Sigmoid colon (tissue), 7 donors: ENCODE results near the gene GLYR1. TPM values are rescaled to one million over a fixed set of nuclear protein-coding genes. Genes with fewer than 3 reads are reported as not detected.
A peak's percentile ranks its signal among the peaks of the same experiment; 100 is the strongest.

Source experiments
- DNase-seq: peaks from one replicate; pipeline ENCODE4 v3.0.0-alpha.2; 2019
- H3K27ac ChIP-seq, 4 donors: fragments of 200-600 bp; sonication (generic); one replicate each; pipeline ENCODE4 v1.5.1; 2016 to 2019; ENCODE audit warnings: mild to moderate bottlenecking in 1 of 4
- H3K27me3 ChIP-seq, 3 donors: fragments of 200-600 bp; sonication (generic); one replicate each; pipeline ENCODE4 v1.5.1; 2019; ENCODE audit warnings: mild to moderate bottlenecking in 1 of 3
- H3K36me3 ChIP-seq, 4 donors: fragments of 200-600 bp; sonication (generic); one replicate each; pipeline ENCODE4 v1.5.1; 2016 to 2019
- H3K4me1 ChIP-seq, 4 donors: fragments of 200-600 bp; sonication (generic); one replicate each; pipeline ENCODE4 v1.5.1; 2017 to 2019
- H3K4me3 ChIP-seq, 4 donors: fragments of 200-600 bp; sonication (generic); one replicate each; pipeline ENCODE4 v1.5.1; 2017 to 2019; ENCODE audit warnings: mild to moderate bottlenecking in 2 of 4, moderate library complexity in 1 of 4
- H3K9me3 ChIP-seq, 4 donors: fragments of 200-600 bp in 3 of 4; sonication (generic) in 3 of 4; one replicate each; pipeline versions ENCODE4 v1.5.1 to v1.6.1; 2013 to 2019
- EP300 ChIP-seq, 4 donors: sonication (generic); formaldehyde crosslinking; IDR thresholded peaks; one replicate each; pipeline ENCODE4 v1.6.1; 2017; ENCODE audit warnings: antibody characterized with exemption in 4 of 4
- POLR2A ChIP-seq, 2 donors: fragments of 450-650 bp; IDR thresholded peaks; one replicate each; pipeline ENCODE4 v1.6.1; 2016; ENCODE audit warnings: antibody characterized with exemption in 2 of 2, mild to moderate bottlenecking in 2 of 2, moderate library complexity in 2 of 2
- POLR2AphosphoS5 ChIP-seq, 4 donors: sonication (generic); formaldehyde crosslinking; IDR thresholded peaks; one replicate each; pipeline ENCODE4 v1.6.1; 2017; ENCODE audit warnings: antibody characterized with exemption in 4 of 4
- WGBS, 2 donors: extraction: QIAGEN DNeasy Blood & Tissue Kit; methylation state at CpG; one replicate each; pipeline ENCODE4 v1.1.7; 2013; 5-methylcytosine and 5-hydroxymethylcytosine counted together
- intact Hi-C: fragments of 100-400 bp; cut with DNase I; formaldehyde crosslinking; loops from one replicate; pipeline ENCODE4 v1.15.1; 2023
- polyA plus RNA-seq, 3 donors: library from polyadenylated mRNA; stranded (reverse); fragments of 200-250 nt; gene quantifications; one replicate each; pipeline ENCODE4 v1.2.3, GENCODE V29; 2013
- total RNA-seq, 4 donors: library from RNA; depleted of rRNA; stranded (reverse); fragments of >200 nt; gene quantifications; one replicate each; pipeline ENCODE4 v1.1.0, GENCODE V29; 2016
- TF ChIP-seq, protein P1 (sequence below), 4 experiments: fragments of 450-650 bp in 3 of 4; fragments of 200-600 bp in 1 of 4; IDR thresholded peaks; one replicate each; pipeline ENCODE4 v1.5.1; 2016 to 2019; ENCODE audit warnings: antibody characterized with exemption in 4 of 4, mild to moderate bottlenecking in 3 of 4, moderate library complexity in 2 of 4
- donor health status: healthy with polysubstance abuse.
- donor health status: Bipolar disorder and iron deficiency.
- donor health status: healthy.

The GLYR1 gene
- total and polyA plus RNA-seq, 7 donors, result 48.0 to 70.5 (median 59.9) TPM

DNA sequence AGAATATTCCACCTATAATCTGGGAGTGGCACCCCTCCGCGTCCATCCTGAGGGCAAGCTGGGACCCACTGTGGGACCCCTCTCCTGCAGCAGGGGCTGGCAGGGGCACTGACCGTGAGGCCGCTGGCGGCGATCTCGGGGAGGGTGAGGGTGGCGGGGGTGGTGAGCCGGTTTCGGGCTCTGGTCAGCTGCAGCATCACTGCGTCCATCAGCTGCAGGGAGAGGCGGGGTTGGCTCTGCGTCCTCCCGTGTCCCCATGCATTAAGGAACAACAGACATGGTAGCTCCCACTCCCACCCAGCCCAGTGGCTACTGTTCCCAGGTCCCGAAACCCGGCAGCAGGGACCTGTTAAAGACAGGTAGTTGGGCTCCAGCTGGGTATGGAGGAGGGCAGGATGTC, 48.6 kb downstream of the GLYR1 start:
- intact Hi-C loops, result no loop called here
- 93% methylated on average over 16 of the region's 16 CpGs for WGBS, 2 donors
- H3K27ac ChIP-seq, result no peak overlapping the region
- H3K4me3 ChIP-seq, result no peak overlapping the region
- peaks cover 0 to 33% (median 13%) of the 10 kb centered on the region in 4 donors for H3K36me3 ChIP-seq
- no peaks in the 10 kb centered on the region for H3K27me3 ChIP-seq
- TF ChIP-seq POLR2A (IDR thresholded peaks at IDR 0.05), result no peak
- no peak for TF ChIP-seq EP300 (IDR thresholded peaks at IDR 0.05)
- TF ChIP-seq, protein P1, sequence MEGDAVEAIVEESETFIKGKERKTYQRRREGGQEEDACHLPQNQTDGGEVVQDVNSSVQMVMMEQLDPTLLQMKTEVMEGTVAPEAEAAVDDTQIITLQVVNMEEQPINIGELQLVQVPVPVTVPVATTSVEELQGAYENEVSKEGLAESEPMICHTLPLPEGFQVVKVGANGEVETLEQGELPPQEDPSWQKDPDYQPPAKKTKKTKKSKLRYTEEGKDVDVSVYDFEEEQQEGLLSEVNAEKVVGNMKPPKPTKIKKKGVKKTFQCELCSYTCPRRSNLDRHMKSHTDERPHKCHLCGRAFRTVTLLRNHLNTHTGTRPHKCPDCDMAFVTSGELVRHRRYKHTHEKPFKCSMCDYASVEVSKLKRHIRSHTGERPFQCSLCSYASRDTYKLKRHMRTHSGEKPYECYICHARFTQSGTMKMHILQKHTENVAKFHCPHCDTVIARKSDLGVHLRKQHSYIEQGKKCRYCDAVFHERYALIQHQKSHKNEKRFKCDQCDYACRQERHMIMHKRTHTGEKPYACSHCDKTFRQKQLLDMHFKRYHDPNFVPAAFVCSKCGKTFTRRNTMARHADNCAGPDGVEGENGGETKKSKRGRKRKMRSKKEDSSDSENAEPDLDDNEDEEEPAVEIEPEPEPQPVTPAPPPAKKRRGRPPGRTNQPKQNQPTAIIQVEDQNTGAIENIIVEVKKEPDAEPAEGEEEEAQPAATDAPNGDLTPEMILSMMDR (IDR thresholded peaks at IDR 0.05), result no peak
- TF ChIP-seq POLR2AphosphoS5 (IDR thresholded peaks at IDR 0.05), result no peak
- peaks cover 0 to 21% (median 20%) of the 10 kb centered on the region in 4 donors for H3K4me1 ChIP-seq
- no peaks in the 10 kb centered on the region for H3K9me3 ChIP-seq
- no peak for DNase-seq

DNA sequence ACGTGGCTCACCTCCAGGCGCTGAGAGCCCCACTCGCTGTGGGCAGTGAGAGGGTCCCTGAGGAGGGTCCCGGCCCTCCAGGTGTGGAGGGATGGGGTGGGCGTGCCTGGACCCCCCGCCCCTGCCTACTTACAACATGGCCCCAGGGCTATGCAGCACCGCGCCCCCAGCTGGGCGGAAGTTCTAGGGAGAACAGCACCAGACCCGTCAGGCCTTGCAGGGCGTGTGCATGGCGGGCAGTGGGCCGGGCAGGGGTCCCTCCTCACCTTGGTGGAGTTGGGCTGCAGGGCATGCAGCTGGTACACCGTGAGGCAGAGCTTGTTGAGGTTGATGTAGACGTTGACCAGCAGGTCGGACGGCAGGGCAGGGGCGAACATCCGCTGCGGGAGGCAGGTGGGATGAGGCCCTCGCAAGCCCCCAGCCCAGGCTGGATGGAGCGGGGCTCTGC, 49.3 kb downstream of the GLYR1 start:
- no peak for DNase-seq
- Histone ChIP-seq H3K4me1 (peaks cover 0 to 17% (median 15%) of the 10 kb centered on the region in 4 donors), H3K27me3 (no peaks in the 10 kb centered on the region), H3K27ac (no peak overlapping the region), H3K36me3 (peaks cover 0 to 33% (median 13%) of the 10 kb centered on the region in 4 donors), H3K9me3 (no peaks in the 10 kb centered on the region), H3K4me3 (no peak overlapping the region)
- intact Hi-C loops, result no loop called here
- TF ChIP-seq POLR2AphosphoS5 (IDR thresholded peaks at IDR 0.05) (no peak), EP300 (IDR thresholded peaks at IDR 0.05) (no peak), POLR2A (IDR thresholded peaks at IDR 0.05) (no peak)
- TF ChIP-seq, protein P1 (IDR thresholded peaks at IDR 0.05), result no peak
- 91 to 94% methylated on average over 22 of the region's 22 CpGs for WGBS, 2 donors

DNA sequence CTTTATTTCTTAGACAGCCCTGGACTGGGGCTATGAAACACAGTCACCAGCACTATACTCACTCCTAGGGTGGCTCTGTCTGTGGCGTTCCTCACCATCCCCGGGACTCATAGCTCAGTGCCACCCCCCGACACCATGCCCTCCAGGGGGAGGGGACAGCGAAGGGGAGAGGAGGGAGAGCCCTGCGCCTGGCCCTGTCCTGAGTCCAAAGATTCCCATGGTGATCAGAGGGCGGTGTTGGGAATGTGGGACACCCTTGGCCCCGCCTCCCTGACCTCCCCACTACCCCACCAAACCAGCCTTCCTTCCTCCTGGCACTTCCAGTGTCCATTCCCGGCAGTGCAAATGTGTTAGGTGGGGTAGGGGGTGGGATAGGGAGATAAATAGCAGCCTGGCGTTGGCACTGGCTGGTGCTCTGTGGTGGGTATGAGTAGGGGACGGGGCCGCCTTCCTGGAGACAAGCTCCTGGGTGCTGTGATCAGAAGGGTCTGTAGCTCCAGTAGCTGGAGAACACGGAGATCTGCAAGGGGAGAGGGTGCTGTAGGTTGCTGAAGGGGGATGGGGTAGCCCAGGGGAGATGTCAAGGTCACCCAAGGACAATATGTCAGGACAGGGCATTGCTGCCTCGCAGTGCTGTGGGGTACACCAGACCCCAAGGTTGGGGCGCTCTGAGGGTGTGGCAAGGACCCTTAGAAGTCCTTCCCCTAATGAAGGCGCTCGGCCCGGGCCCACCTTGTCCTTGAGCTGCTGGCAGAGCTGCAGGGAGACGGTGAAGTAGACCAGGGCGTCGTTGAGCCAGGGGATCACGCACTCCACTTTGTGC, 49.9 kb downstream of the GLYR1 start:
- WGBS, 2 donors, result 81 to 88% methylated on average over 21 of the region's 21 CpGs
- intact Hi-C loops, result no loop called here
- DNase-seq, result no peak
- Histone ChIP-seq H3K27me3 (no peaks in the 10 kb centered on the region), H3K36me3 (peaks cover 0 to 33% (median 13%) of the 10 kb centered on the region in 4 donors), H3K27ac (no peak overlapping the region), H3K4me3 (no peak overlapping the region), H3K9me3 (no peaks in the 10 kb centered on the region), H3K4me1 (peaks cover 0 to 17% (median 15%) of the 10 kb centered on the region in 4 donors)
- TF ChIP-seq POLR2AphosphoS5 (IDR thresholded peaks at IDR 0.05) (no peak), POLR2A (IDR thresholded peaks at IDR 0.05) (no peak), EP300 (IDR thresholded peaks at IDR 0.05) (no peak)
- TF ChIP-seq, protein P1 (IDR thresholded peaks at IDR 0.05), result no peak

DNA sequence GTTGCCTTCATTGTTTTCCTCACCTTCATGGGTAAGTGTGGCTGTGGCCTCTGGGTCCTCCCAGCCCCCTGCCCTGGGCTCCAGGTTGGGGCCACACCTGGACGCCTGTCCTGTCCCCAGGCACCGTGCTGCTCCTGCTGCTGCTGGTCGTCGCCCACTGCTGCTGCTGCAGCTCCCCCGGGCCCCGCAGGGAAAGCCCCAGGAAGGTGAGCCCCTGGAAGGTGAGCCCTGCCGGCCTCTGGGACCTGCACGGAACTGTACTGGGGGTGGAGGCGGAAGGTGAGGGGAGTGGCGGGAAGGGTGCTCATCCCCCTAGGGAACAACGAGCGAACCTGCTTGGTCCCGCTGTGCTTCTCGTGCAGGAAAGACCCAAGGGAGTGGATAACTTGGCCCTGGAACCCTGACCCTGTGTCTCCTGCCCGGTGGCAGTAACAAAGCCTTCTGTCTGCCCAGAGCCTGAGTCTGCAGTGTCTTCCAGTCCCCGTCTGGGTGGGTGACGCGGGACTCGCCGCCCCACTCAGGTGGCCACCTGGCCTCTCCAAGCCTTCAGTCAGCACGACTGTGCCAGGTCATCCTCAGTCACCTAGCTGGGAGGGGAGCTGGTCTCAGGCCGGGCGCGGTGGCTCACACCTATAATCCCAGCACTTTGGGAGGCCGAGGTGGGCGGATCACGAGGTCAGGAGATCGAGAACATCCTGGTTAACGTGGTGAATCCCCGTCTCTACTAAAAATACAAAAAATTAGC, 51.1 kb downstream of the GLYR1 start:
- TF ChIP-seq, protein P1 (IDR thresholded peaks at IDR 0.05), result no peak
- TF ChIP-seq POLR2AphosphoS5 (IDR thresholded peaks at IDR 0.05), result no peak
- Histone ChIP-seq H3K4me3 (peak overlapping the region in 1 of 4 donors; percentile 22), H3K9me3 (no peaks in the 10 kb centered on the region), H3K36me3 (peaks cover 0 to 33% (median 13%) of the 10 kb centered on the region in 4 donors), H3K27ac (peak overlapping the region in 1 of 4 donors; percentile 26), H3K4me1 (peaks cover 0 to 8% (median 5%) of the 10 kb centered on the region in 4 donors), H3K27me3 (no peaks in the 10 kb centered on the region)
- no peak for DNase-seq
- intact Hi-C loops, result no loop called here
- WGBS, 2 donors, result 25 to 74% methylated on average over 30 of the region's 30 CpGs
